OCI-LY7 (cell line): ENCODE data around the gene TYW1.
"Not testable (repeated sequence)": the region's sequence is repeated elsewhere in the genome, so short reads cannot be mapped to it uniquely, and the experiment has no call there.

Experiments used
- EZH2phosphoT487 ChIP-seq: fragments of 200-600 bp; sonication (generic); IDR thresholded peaks from 2 replicates; pipeline ENCODE4 v1.6.1; 2018; ENCODE audit warnings: low read depth, borderline replicate concordance, mild to moderate bottlenecking, mixed run types, antibody characterized with exemption, low read length, moderate library complexity, mixed read lengths
- TF ChIP-seq, protein P1 (sequence below): fragments of 200-600 bp; sonication (generic); conservative IDR thresholded peaks from 2 replicates; pipeline ENCODE4 v1.5.1; 2014; ENCODE audit warnings: mild to moderate bottlenecking, antibody characterized with exemption, low read length, moderate library complexity, mixed read lengths

GRCh38 chr7:67156064-67156463 is 159.4 kb downstream of the TYW1 start:
- TF ChIP-seq, protein P1, sequence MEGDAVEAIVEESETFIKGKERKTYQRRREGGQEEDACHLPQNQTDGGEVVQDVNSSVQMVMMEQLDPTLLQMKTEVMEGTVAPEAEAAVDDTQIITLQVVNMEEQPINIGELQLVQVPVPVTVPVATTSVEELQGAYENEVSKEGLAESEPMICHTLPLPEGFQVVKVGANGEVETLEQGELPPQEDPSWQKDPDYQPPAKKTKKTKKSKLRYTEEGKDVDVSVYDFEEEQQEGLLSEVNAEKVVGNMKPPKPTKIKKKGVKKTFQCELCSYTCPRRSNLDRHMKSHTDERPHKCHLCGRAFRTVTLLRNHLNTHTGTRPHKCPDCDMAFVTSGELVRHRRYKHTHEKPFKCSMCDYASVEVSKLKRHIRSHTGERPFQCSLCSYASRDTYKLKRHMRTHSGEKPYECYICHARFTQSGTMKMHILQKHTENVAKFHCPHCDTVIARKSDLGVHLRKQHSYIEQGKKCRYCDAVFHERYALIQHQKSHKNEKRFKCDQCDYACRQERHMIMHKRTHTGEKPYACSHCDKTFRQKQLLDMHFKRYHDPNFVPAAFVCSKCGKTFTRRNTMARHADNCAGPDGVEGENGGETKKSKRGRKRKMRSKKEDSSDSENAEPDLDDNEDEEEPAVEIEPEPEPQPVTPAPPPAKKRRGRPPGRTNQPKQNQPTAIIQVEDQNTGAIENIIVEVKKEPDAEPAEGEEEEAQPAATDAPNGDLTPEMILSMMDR = not testable (repeated sequence)
- not testable (repeated sequence) for TF ChIP-seq EZH2phosphoT487
